Measurements from ENCODE around the gene TPST2. TPM values are rescaled to one million over a fixed set of nuclear protein-coding genes. Genes with fewer than 3 reads are reported as not detected.

Gene TPST2
- total RNA-seq, 4 donors from 2014 or later: 27.2 to 40.6 (median 32.5) TPM

DNA sequence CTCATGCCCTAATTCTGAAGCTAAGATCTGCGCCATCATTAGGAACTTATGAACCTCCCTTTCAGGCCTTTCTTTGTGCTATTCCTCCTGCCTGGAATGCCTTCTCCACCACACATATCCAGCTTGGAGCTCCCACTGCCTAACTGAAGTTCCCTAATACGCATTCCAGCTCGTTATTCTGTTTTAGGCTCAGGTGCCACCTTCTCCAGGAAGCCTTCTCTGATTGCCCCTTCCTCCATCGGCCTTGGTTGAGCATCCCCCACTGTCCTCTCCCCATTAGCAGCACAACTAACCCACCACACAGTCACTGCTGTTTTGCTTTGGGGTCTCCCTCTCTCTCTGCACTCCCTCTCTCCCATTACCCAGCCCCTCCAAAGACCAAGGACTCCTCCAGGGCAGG is 22.7 kb upstream of the TPST2 start:
- Histone ChIP-seq H3K4me1 (peaks cover 0 to 10% (median 0%) of the 10 kb centered on the region in 3 donors), H3K9me3 (no peaks in the 10 kb centered on the region), H3K36me3 (no peaks in the 10 kb centered on the region), H3K4me3 (no peak overlapping the region), H3K27ac (no peak overlapping the region), H3K27me3 (peaks cover 0 to 50% (median 2%) of the 10 kb centered on the region in 4 donors)
- WGBS, 2 donors: 85 to 98% methylated on average over 4 of the region's 4 CpGs
- DNase-seq: no peak
- intact Hi-C loops (cut with DNase I): no loop called here
- TF ChIP-seq CTCF (IDR thresholded peaks at IDR 0.05) (no peak), POLR2A (IDR thresholded peaks at IDR 0.05) (no peak)

DNA sequence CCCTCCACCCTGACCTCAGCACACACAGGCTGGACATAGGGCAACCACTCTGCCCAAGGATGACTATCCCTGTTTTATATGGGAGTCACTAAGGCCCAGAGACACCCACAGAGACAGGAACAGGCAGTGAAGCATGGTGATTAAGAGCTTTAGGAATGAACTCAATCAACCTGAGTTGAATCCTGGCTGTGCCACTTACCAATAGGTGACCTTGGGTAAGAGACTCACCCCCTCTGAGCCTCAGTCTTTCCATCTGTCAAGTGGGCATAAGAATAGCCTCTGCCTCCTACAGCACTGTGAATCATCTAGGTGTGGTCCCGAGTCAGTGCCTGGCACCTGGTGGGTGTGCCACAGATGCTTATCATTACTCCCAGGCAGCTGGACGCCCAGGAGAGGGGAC is 21.1 kb upstream of the TPST2 start:
- no peak for TF ChIP-seq POLR2A (IDR thresholded peaks at IDR 0.05)
- no peak for TF ChIP-seq CTCF (IDR thresholded peaks at IDR 0.05)
- no peak for DNase-seq
- WGBS, 2 donors: 50 to 56% methylated on average over 1 to 2 of the region's 2 CpGs
- Histone ChIP-seq H3K4me1 (no peaks in the 10 kb centered on the region), H3K9me3 (no peaks in the 10 kb centered on the region), H3K27me3 (peaks cover 0 to 39% (median 2%) of the 10 kb centered on the region in 4 donors), H3K36me3 (no peaks in the 10 kb centered on the region), H3K27ac (peak overlapping the region in 1 of 4 donors; percentile 14), H3K4me3 (no peak overlapping the region)
- intact Hi-C loops (cut with DNase I): no loop called here

GRCh38 chr22:26610072-26610958 is 20.4 kb upstream of the TPST2 start:
- TF ChIP-seq POLR2A (IDR thresholded peaks at IDR 0.05) (no peak), CTCF (IDR thresholded peaks at IDR 0.05) (no peak)
- WGBS, 2 donors: 42 to 49% methylated on average over 10 of the region's 12 CpGs

GRCh38 chr22:26609287-26609686 is 19.4 kb upstream of the TPST2 start:
- intact Hi-C loops (cut with DNase I): no loop called here
- 80 to 87% methylated on average over 2 of the region's 2 CpGs for WGBS, 2 donors
- no peak for TF ChIP-seq POLR2A (IDR thresholded peaks at IDR 0.05)
- no peak for TF ChIP-seq CTCF (IDR thresholded peaks at IDR 0.05)

More at GRCh38 chr22:26610072-26610958, 20.4 kb upstream of the TPST2 start:
- no peaks in the 10 kb centered on the region for H3K36me3 ChIP-seq
- intact Hi-C loops (cut with DNase I): no loop called here
- no peak overlapping the region for H3K4me3 ChIP-seq
- no peaks in the 10 kb centered on the region for H3K9me3 ChIP-seq
- no peaks in the 10 kb centered on the region for H3K4me1 ChIP-seq
- DNase-seq: no peak
- H3K27me3 ChIP-seq: peaks cover 0 to 34% (median 2%) of the 10 kb centered on the region in 4 donors
- peak overlapping the region in 1 of 4 donors; percentile 14 for H3K27ac ChIP-seq

DNA sequence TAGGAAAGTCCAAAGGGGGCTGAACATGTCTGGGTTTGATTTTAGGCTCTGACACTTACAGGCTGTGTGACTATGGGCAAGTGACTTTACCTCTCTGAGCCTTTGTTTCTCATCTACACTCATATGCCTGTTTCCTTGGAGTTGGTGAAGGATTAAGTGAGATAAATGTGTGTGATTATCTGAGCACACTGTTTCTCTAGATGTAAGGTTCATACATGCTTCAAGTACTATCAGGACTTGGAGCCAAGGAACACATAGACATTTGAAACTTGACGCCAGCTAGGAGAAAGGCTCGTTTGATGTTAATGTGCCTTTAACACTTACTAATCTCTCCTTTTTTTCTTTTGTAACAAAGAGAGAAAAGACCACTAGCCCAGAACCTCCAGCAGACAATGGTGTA is 18.2 kb upstream of the TPST2 start:
- Histone ChIP-seq H3K9me3 (no peaks in the 10 kb centered on the region), H3K36me3 (no peaks in the 10 kb centered on the region), H3K4me3 (no peak overlapping the region), H3K4me1 (no peaks in the 10 kb centered on the region), H3K27ac (no peak overlapping the region), H3K27me3 (peaks cover 0 to 15% (median 2%) of the 10 kb centered on the region in 4 donors)
- intact Hi-C loops (cut with DNase I): no loop called here
- 32 to 33% methylated on average over 2 of the region's 2 CpGs for WGBS, 2 donors
- DNase-seq: no peak
- TF ChIP-seq POLR2A (IDR thresholded peaks at IDR 0.05) (no peak), CTCF (IDR thresholded peaks at IDR 0.05) (no peak)

More at GRCh38 chr22:26609287-26609686, 19.4 kb upstream of the TPST2 start:
- Histone ChIP-seq H3K4me3 (no peak overlapping the region), H3K36me3 (no peaks in the 10 kb centered on the region), H3K27ac (no peak overlapping the region), H3K4me1 (no peaks in the 10 kb centered on the region), H3K27me3 (peaks cover 0 to 24% (median 2%) of the 10 kb centered on the region in 4 donors), H3K9me3 (no peaks in the 10 kb centered on the region)
- DNase-seq: no peak

Measured in esophagus squamous epithelium (tissue), 5 donors.